SU-DHL-6 (cell line): ENCODE results near the gene UBR4.
"Not testable (repeated sequence)": the region's sequence is repeated elsewhere in the genome, so short reads cannot be mapped to it uniquely, and the experiment has no call there.

Experiments
- H2AFZ ChIP-seq: fragments of 200-600 bp; sonication (generic); 2 replicates; pipeline ENCODE4 v1.6.1; 2014; ENCODE audit warnings: low read depth, mild to moderate bottlenecking, moderate library complexity, mixed read lengths, antibody characterized with exemption, low read length; ENCODE audit not compliant: severe bottlenecking
- H3F3A ChIP-seq: fragments of 200-600 bp; shearing (Covaris generic); 2 replicates; pipeline ENCODE4 v1.6.0; 2016; ENCODE audit warnings: antibody characterized with exemption, mild to moderate bottlenecking; ENCODE audit not compliant: insufficient read depth
- H3K27ac ChIP-seq: fragments of 200-600 bp; sonication (generic); 2 replicates; pipeline ENCODE4 v1.5.1; 2016; ENCODE audit warnings: low read depth, mild to moderate bottlenecking, low read length, moderate library complexity, mixed read lengths
- H3K27me3 ChIP-seq: fragments of 200-600 bp; sonication (generic), shearing (Covaris generic); 2 replicates; pipeline ENCODE4 v1.6.0; 2014; ENCODE audit warnings: mild to moderate bottlenecking, low read length
- H3K36me3 ChIP-seq: fragments of 200-600 bp; sonication (generic); 2 replicates; pipeline ENCODE4 v1.6.1; 2014; ENCODE audit warnings: mild to moderate bottlenecking, low read length, mixed read lengths
- H3K4me2 ChIP-seq: fragments of 300-600, 200-600 bp; shearing (Covaris generic), sonication (generic); 2 replicates; pipeline ENCODE4 v1.6.0; 2014; ENCODE audit warnings: low read length, low read depth, mild to moderate bottlenecking; ENCODE audit not compliant: poor library complexity, severe bottlenecking
- H3K4me3 ChIP-seq: fragments of 200-600 bp; sonication (generic); 2 replicates; pipeline ENCODE4 v1.5.1; 2014; ENCODE audit warnings: antibody characterized with exemption, low read length, mild to moderate bottlenecking, mixed read lengths; ENCODE audit not compliant: insufficient read depth, poor library complexity, severe bottlenecking
- H3K79me2 ChIP-seq: fragments of 200-600 bp; sonication (generic); 2 replicates; pipeline ENCODE4 v1.6.1; 2014; ENCODE audit warnings: mild to moderate bottlenecking, low read length, moderate library complexity; ENCODE audit not compliant: insufficient read depth
- H3K9ac ChIP-seq: fragments of 200-600 bp; sonication (generic); 2 replicates; pipeline ENCODE4 v1.7.0; 2014; ENCODE audit warnings: mild to moderate bottlenecking, low read length
- H3K9me2 ChIP-seq: fragments of 200-600 bp; sonication (generic); replicated peaks from 2 replicates; pipeline ENCODE4 v1.6.1; 2014; ENCODE audit warnings: low read length; ENCODE audit not compliant: insufficient read depth
- H3K9me3 ChIP-seq: fragments of 200-600 bp; sonication (generic); 2 replicates; pipeline ENCODE4 v1.6.1; 2014; ENCODE audit warnings: low read length, mixed read lengths; ENCODE audit not compliant: insufficient read depth
- H4K20me1 ChIP-seq: fragments of 200-600 bp; sonication (generic); 2 replicates; pipeline ENCODE4 v1.6.1; 2014; ENCODE audit warnings: low read depth, mild to moderate bottlenecking, antibody characterized with exemption, low read length, moderate library complexity, mixed read lengths
- CTCF ChIP-seq: fragments of 200-600 bp; sonication (generic); IDR thresholded peaks from one replicate; pipeline ENCODE4 v1.5.1; 2017; ENCODE audit warnings: antibody characterized with exemption, mild to moderate bottlenecking, low read length, moderate library complexity; ENCODE audit not compliant: insufficient read depth, poor library complexity, severe bottlenecking
- EZH2phosphoT487 ChIP-seq: fragments of 200-600 bp; sonication (generic), shearing (Covaris generic); conservative IDR thresholded peaks from 2 replicates; pipeline ENCODE4 v1.6.1; 2018; ENCODE audit warnings: mild to moderate bottlenecking, antibody characterized with exemption, low read length, moderate library complexity, mixed read lengths

UBR4 gene

DNA sequence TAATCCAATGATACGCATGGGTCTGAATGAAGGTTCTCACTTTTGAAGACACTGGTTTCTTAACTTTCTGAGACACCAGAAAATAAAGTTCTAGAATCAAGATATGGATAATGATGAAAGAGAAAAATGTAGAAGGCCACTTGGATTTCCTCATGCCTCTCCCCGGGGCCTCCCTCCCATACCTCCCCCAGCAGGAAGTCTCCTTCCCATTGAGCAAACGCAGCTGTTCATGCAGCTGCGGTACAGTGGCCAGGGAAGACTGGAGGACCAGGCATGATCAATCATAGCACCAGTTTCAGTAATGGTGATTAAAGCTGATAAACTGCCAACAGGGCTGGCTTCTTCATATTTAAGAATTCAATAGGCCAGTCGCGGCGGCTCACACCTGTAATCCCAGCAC lies 10.9 kb upstream of the UBR4 start:
- Histone ChIP-seq H3K9me3 (no peaks in the 10 kb centered on the region), H3F3A (0 out of 2 replicates have a peak, but pooled peaks cover 5% of the 10 kb centered on the region), H3K9me2 (no peaks in the 10 kb centered on the region), H3K36me3 (peaks cover 26% of the 10 kb centered on the region; the same call in 1 of the 2 replicates), H4K20me1 (no peaks in the 10 kb centered on the region), H3K27ac (no peak overlapping the region), H3K9ac (no peak overlapping the region), H3K27me3 (no peaks in the 10 kb centered on the region), H3K79me2 (peaks cover 17% of the 10 kb centered on the region; the same call in 1 of the 2 replicates), H3K4me3 (no peak overlapping the region), H3K4me2 (no peak overlapping the region), H2AFZ (no peak overlapping the region)
- TF ChIP-seq EZH2phosphoT487: no peak
- TF ChIP-seq CTCF: no peak

GRCh38 chr1:19220080-19220846 lies 10.2 kb upstream of the UBR4 start:
- H3K27ac ChIP-seq: no peak overlapping the region
- no peaks in the 10 kb centered on the region for H3K9me3 ChIP-seq
- no peak overlapping the region for H3K9ac ChIP-seq
- TF ChIP-seq EZH2phosphoT487 (no peak), CTCF (no peak)
- no peaks in the 10 kb centered on the region for H3K9me2 ChIP-seq
- H3K36me3 ChIP-seq: peaks cover 26% of the 10 kb centered on the region; the same call in 1 of the 2 replicates
- H2AFZ ChIP-seq: no peak overlapping the region
- no peaks in the 10 kb centered on the region for H3K27me3 ChIP-seq
- H3K4me3 ChIP-seq: no peak overlapping the region
- H4K20me1 ChIP-seq: no peaks in the 10 kb centered on the region
- H3K79me2 ChIP-seq: peaks cover 21% of the 10 kb centered on the region
- 0 out of 2 replicates have a peak, but pooled peaks cover 5% of the 10 kb centered on the region for H3F3A ChIP-seq
- H3K4me2 ChIP-seq: no peak overlapping the region

- H3K4me3 ChIP-seq: no peak overlapping the region
- no peaks in the 10 kb centered on the region for H3K27me3 ChIP-seq
- H3K9ac ChIP-seq: no peak overlapping the region
- H3K9me3 ChIP-seq: no peaks in the 10 kb centered on the region
- H2AFZ ChIP-seq: no peak overlapping the region
- H3K36me3 ChIP-seq: peaks cover 26% of the 10 kb centered on the region; the same call in 1 of the 2 replicates
- H3K79me2 ChIP-seq: peaks cover 25% of the 10 kb centered on the region
- no peak overlapping the region for H3K4me2 ChIP-seq
- no peak overlapping the region for H3K27ac ChIP-seq
- no peaks in the 10 kb centered on the region for H4K20me1 ChIP-seq
- H3F3A ChIP-seq: 0 out of 2 replicates have a peak, but pooled peaks cover 5% of the 10 kb centered on the region
- TF ChIP-seq CTCF (no peak), EZH2phosphoT487 (no peak)
- H3K9me2 ChIP-seq: no peaks in the 10 kb centered on the region
Observed at GRCh38 chr1:19219451-19219850, 9.4 kb upstream of the UBR4 start.

DNA sequence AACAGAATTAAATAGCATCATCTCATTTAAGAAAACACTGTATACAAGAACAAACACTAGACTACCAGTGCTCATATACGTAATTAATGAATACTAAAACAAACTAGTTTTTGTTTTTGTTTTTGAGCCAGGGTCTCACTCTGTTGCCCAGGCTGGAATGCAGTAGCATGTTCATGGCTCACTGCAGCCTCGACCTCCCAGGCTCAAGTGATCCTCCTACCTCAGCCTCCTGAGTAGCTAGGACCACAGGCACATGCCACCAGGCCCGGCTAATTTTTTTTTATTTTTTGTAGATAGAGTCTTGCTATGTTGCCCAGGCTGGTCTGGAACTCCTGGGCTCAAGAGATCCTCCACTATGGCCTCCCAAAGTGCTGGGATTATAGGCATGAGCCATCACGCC lies 6.5 kb upstream of the UBR4 start:
- H3K4me3 ChIP-seq, H3K9me3 ChIP-seq, H3K27ac ChIP-seq, H3K27me3 ChIP-seq, H2AFZ ChIP-seq, H3K9ac ChIP-seq, H3F3A ChIP-seq, H3K4me2 ChIP-seq, H3K9me2 ChIP-seq, H4K20me1 ChIP-seq: not testable (repeated sequence)
- peaks cover 50% of the 10 kb centered on the region for H3K79me2 ChIP-seq
- H3K36me3 ChIP-seq: peaks cover 34% of the 10 kb centered on the region; the same call in 1 of the 2 replicates
